ENCODE results near the gene TPSB2. TPM values are rescaled to one million over a fixed set of nuclear protein-coding genes. Genes with fewer than 3 reads are reported as not detected.
"Not testable (repeated sequence)": the region's sequence is repeated elsewhere in the genome, so short reads cannot be mapped to it uniquely, and the experiment has no call there.

The TPSB2 gene
- total RNA-seq, 1 donor, result not detected

GRCh38 chr16:1200014-1200627, 29.9 kb downstream of the TPSB2 start:
- no peak overlapping the region for H3K4me3 ChIP-seq (ENCODE audit: low read depth, low read length)
- TF ChIP-seq CTCF (IDR thresholded peaks at IDR 0.05; ENCODE audit: insufficient read depth, low read length), result no peak
- DNase-seq (ENCODE audit: low read depth), result no peak

GRCh38 chr16:1199347-1200013, 30.5 kb downstream of the TPSB2 start:
- no peak for DNase-seq (ENCODE audit: low read depth)
- no peak for TF ChIP-seq CTCF (IDR thresholded peaks at IDR 0.05; ENCODE audit: insufficient read depth, low read length)
- no peak overlapping the region for H3K4me3 ChIP-seq (ENCODE audit: low read depth, low read length)

GRCh38 chr16:1198671-1199346, 31.2 kb downstream of the TPSB2 start:
- not testable (repeated sequence) for H3K4me3 ChIP-seq (ENCODE audit: low read depth, low read length); DNase-seq (ENCODE audit: low read depth)

- no peak for DNase-seq (ENCODE audit: low read depth)
- no peak for TF ChIP-seq CTCF (IDR thresholded peaks at IDR 0.05; ENCODE audit: insufficient read depth, low read length)
- no peak overlapping the region for H3K4me3 ChIP-seq (ENCODE audit: low read depth, low read length)
Observed at GRCh38 chr16:1198194-1198593, 31.8 kb downstream of the TPSB2 start.

- TF ChIP-seq CTCF (IDR thresholded peaks at IDR 0.05; ENCODE audit: insufficient read depth, low read length), result no peak
- DNase-seq (ENCODE audit: low read depth), result no peak
- no peak overlapping the region for H3K4me3 ChIP-seq (ENCODE audit: low read depth, low read length)
Observed at GRCh38 chr16:1197237-1197866, 32.6 kb downstream of the TPSB2 start.

GRCh38 chr16:1196494-1196893, 33.5 kb downstream of the TPSB2 start:
- TF ChIP-seq CTCF (IDR thresholded peaks at IDR 0.05; ENCODE audit: insufficient read depth, low read length), result no peak
- no peak overlapping the region for H3K4me3 ChIP-seq (ENCODE audit: low read depth, low read length)
- no peak for DNase-seq (ENCODE audit: low read depth)

GRCh38 chr16:1195393-1195666, 34.7 kb downstream of the TPSB2 start:
- no peak for DNase-seq (ENCODE audit: low read depth)
- no peak overlapping the region for H3K4me3 ChIP-seq (ENCODE audit: low read depth, low read length)
- TF ChIP-seq CTCF (IDR thresholded peaks at IDR 0.05; ENCODE audit: insufficient read depth, low read length), result no peak
